Measurements from ENCODE around the gene DDX27. TPM values are rescaled to one million over a fixed set of nuclear protein-coding genes. Genes with fewer than 3 reads are reported as not detected.

Gene DDX27
- total and polyA plus RNA-seq, 9 of the 15 experiments (the other 6 are each of a cell fraction or from before 2014, with no cell fraction given) = 17.9 to 79.3 (median 57.0) TPM

DNA sequence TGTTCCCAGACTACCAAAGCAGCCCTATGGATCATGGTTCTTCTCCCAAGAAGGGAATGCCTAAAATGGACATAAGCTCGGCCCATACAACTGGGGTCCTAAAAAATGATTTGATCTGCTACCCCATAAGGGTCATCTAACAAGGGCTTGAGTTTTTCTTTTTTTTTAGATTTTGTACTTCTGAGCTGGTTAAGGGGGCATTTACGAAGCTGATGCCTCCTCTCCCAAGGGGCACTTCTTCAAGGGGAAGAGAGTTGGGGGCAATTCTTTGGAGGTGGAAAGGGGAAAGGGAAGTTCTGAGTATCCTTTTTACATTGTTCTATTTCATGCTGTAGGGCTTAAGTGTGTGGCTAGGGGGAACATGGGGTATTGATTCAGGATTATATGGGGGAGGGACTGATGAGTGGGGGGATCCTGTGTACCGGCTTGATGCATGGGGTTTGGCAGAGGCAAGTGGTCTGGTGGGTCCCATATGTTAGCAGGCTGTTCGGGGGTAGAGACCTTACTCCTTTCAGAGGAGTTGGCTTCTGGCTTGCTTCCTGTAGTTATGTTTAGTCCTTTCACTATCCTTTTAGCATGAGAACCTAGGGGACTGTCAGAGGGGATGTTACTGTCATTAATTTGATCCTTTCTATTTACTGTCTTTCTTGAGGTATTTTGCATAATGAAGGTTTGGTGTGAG lies 66.7 kb downstream of the DDX27 start:
- Histone ChIP-seq H3K79me2 (ENCODE audit: control insufficient read depth, insufficient read depth, low read length) (peaks cover 81% of the 10 kb centered on the region), H2AFZ (ENCODE audit: low read depth, low read length) (no peak overlapping the region), H3K4me2 (ENCODE audit: insufficient read depth, low read length) (peak overlapping the region; percentile 50), H4K20me1 (replicated peaks; ENCODE audit: control insufficient read depth, insufficient read depth, low read length) (peaks cover 87% of the 10 kb centered on the region), H3K4me3 (peak overlapping the region; percentile 93; the same call in 1 of the 2 replicates), H3K9me1 (ENCODE audit: control insufficient read depth, insufficient read depth, low read length) (peaks cover 21% of the 10 kb centered on the region), H3K4me1 (replicated peaks in 1 of 2; ENCODE audit: control insufficient read depth in 2 of 2, insufficient read depth in 2 of 2, low read length in 2 of 2) (peaks cover 7 to 50% of the 10 kb centered on the region in 2 experiments), H3K27ac (ENCODE audit: extremely low read depth, low read depth, low read length) (peak overlapping the region; percentile 66), H3K36me3 (ENCODE audit: control insufficient read depth, insufficient read depth, low read length) (peaks cover 100% of the 10 kb centered on the region), H3K9ac (ENCODE audit: insufficient read depth in 1 of 2, low read depth in 2 of 2, low read length in 2 of 2) (peak overlapping the region; percentile 35 to 36; a peak in 2 of 4 replicates), H3K27me3 (ENCODE audit: control insufficient read depth in 2 of 2, insufficient read depth in 2 of 2, low read length in 2 of 2) (no peaks in the 10 kb centered on the region), H3K9me3 (replicated peaks; ENCODE audit: control insufficient read depth, insufficient read depth, low read depth, low read length) (no peaks in the 10 kb centered on the region; the same call in 1 of the 2 replicates)
- DNase-seq (ENCODE audit: extremely low read depth in 1 of 4, low spot score in 3 of 4) = no peak
- ChIA-PET POLR2A (interaction anchor here (0.6 to 0.8 kb wide), 4 partner anchors 12 to 345 kb away, joined by 3 read pairs; no protein-coding TSS in a partner anchor), CTCF (ENCODE audit: low intra/inter-chr PET ratio) (no interaction called here)
- WGBS (ENCODE audit: insufficient coverage, low coverage, missing lambda C conversion rate) = 70% methylated on average over 4 of the region's 4 CpGs
- FAIRE-seq = no peak
- in situ Hi-C loops (cut with MboI) (no loop called here), intact Hi-C loops (cut with micrococcal nuclease) (no loop called here)
- no peak for ATAC-seq
- BruUV-seq (replicated peaks) = no TSS peak
- TF ChIP-seq, protein P1, sequence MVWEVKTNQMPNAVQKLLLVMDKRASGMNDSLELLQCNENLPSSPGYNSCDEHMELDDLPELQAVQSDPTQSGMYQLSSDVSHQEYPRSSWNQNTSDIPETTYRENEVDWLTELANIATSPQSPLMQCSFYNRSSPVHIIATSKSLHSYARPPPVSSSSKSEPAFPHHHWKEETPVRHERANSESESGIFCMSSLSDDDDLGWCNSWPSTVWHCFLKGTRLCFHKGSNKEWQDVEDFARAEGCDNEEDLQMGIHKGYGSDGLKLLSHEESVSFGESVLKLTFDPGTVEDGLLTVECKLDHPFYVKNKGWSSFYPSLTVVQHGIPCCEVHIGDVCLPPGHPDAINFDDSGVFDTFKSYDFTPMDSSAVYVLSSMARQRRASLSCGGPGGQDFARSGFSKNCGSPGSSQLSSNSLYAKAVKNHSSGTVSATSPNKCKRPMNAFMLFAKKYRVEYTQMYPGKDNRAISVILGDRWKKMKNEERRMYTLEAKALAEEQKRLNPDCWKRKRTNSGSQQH (CRISPR knock-in tag; IDR thresholded peaks at IDR 0.05) = peak; percentile 22; the same call in 1 of the 2 replicates
- TF ChIP-seq HNRNPK (IDR thresholded peaks at IDR 0.05; ENCODE audit: low read depth, low read length, poor library complexity, severe bottlenecking) (peak; percentile 25), SUPT5H (IDR thresholded peaks at IDR 0.05) (peak; percentile 22), NELFE (IDR thresholded peaks at IDR 0.05; ENCODE audit: insufficient read depth, insufficient read length) (no peak), RBFOX2 (IDR thresholded peaks at IDR 0.05; ENCODE audit: low read depth, low read length) (0 out of 2 replicates have a peak, but pooled peaks have one; percentile 29), TOE1 (IDR thresholded peaks at IDR 0.05; ENCODE audit: borderline replicate concordance) (no peak), TOE1 (CRISPR knock-in tag; IDR thresholded peaks at IDR 0.05; ENCODE audit: borderline replicate concordance, low read depth) (no peak), RB1 (IDR thresholded peaks at IDR 0.05; ENCODE audit: low read depth) (no peak), FOXK2 (conservative IDR thresholded peaks at IDR 0.05 in 1 of 2, IDR thresholded peaks at IDR 0.05 in 1 of 2; ENCODE audit: low read depth in 2 of 2) (no peak)
- TF ChIP-seq, protein P2, sequence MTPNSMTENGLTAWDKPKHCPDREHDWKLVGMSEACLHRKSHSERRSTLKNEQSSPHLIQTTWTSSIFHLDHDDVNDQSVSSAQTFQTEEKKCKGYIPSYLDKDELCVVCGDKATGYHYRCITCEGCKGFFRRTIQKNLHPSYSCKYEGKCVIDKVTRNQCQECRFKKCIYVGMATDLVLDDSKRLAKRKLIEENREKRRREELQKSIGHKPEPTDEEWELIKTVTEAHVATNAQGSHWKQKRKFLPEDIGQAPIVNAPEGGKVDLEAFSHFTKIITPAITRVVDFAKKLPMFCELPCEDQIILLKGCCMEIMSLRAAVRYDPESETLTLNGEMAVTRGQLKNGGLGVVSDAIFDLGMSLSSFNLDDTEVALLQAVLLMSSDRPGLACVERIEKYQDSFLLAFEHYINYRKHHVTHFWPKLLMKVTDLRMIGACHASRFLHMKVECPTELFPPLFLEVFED (CRISPR knock-in tag; conservative IDR thresholded peaks at IDR 0.05) = 0 out of 2 replicates have a peak, but pooled peaks have one; percentile 66
- TF ChIP-seq, protein P3, sequence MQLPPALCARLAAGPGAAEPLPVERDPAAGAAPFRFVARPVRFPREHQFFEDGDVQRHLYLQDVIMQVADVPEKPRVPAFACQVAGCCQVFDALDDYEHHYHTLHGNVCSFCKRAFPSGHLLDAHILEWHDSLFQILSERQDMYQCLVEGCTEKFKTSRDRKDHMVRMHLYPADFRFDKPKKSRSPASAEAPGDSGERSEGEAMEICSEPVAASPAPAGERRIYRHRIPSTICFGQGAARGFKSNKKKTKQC (CRISPR knock-in tag; IDR thresholded peaks at IDR 0.05) = no peak
- TF ChIP-seq, protein P4, sequence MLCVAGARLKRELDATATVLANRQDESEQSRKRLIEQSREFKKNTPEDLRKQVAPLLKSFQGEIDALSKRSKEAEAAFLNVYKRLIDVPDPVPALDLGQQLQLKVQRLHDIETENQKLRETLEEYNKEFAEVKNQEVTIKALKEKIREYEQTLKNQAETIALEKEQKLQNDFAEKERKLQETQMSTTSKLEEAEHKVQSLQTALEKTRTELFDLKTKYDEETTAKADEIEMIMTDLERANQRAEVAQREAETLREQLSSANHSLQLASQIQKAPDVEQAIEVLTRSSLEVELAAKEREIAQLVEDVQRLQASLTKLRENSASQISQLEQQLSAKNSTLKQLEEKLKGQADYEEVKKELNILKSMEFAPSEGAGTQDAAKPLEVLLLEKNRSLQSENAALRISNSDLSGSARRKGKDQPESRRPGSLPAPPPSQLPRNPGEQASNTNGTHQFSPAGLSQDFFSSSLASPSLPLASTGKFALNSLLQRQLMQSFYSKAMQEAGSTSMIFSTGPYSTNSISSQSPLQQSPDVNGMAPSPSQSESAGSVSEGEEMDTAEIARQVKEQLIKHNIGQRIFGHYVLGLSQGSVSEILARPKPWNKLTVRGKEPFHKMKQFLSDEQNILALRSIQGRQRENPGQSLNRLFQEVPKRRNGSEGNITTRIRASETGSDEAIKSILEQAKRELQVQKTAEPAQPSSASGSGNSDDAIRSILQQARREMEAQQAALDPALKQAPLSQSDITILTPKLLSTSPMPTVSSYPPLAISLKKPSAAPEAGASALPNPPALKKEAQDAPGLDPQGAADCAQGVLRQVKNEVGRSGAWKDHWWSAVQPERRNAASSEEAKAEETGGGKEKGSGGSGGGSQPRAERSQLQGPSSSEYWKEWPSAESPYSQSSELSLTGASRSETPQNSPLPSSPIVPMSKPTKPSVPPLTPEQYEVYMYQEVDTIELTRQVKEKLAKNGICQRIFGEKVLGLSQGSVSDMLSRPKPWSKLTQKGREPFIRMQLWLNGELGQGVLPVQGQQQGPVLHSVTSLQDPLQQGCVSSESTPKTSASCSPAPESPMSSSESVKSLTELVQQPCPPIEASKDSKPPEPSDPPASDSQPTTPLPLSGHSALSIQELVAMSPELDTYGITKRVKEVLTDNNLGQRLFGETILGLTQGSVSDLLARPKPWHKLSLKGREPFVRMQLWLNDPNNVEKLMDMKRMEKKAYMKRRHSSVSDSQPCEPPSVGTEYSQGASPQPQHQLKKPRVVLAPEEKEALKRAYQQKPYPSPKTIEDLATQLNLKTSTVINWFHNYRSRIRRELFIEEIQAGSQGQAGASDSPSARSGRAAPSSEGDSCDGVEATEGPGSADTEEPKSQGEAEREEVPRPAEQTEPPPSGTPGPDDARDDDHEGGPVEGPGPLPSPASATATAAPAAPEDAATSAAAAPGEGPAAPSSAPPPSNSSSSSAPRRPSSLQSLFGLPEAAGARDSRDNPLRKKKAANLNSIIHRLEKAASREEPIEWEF (CRISPR knock-in tag; IDR thresholded peaks at IDR 0.05) = no peak
